GM19372 (cell line): ENCODE results near the gene CAD.
"Not testable (repeated sequence)": the region's sequence is repeated elsewhere in the genome, so short reads cannot be mapped to it uniquely, and the experiment has no call there.

ENCODE experiments used
- ATAC-seq: cut with Tn5 transposase; IDR thresholded peaks from one replicate; pipeline ENCODE4 v1.9.1; 2021; ENCODE audit warnings: mild to moderate bottlenecking, low read depth, moderate library complexity; ENCODE audit not compliant: unreplicated experiment

The CAD gene

DNA sequence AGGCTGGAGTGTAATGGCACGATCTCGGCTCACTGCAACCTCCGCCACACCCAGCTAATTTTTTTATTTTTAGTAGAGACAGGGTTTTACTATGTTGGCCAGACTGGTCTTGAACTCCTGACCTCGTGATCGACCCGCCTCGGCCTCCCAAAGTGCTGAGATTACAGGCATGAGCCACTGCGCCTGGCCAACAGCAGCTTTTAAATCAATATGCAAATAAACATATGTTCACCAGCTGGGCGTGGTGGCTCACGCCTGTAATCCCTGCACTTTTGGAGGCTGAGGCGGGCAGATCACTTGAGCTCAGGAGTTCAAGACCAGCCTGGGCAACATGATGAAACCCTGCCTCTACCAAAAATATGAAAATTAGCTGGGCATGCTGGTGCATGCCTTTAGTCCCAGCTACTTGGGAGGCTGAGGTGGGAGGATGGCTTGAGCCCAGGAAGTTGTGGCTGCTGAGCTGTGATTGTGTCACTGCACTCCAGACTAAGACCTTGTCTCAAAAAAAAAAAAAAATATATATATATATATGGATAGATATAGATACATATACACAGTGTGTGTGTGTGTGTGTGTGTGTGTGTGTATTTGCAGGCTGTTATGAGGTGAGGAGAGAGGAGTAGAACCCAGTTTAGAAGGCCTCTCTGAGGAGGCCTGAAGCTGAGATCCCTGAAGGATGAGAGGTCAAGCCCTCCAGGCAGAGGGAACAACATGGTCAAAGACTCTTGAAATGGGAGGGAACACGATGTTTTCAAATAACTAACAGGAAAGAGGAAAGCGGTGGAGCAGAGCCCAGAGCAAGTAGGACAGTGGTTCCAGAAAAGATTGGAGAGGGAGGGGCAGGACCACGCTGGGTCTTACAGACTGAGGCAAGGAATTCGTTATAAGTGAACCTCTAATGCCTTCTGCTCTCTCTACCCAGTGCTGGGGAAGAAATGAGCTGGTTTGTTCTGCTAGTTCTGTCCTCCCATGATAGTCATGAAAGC lies 55.7 kb downstream of the CAD start:
- not testable (repeated sequence) for ATAC-seq

DNA sequence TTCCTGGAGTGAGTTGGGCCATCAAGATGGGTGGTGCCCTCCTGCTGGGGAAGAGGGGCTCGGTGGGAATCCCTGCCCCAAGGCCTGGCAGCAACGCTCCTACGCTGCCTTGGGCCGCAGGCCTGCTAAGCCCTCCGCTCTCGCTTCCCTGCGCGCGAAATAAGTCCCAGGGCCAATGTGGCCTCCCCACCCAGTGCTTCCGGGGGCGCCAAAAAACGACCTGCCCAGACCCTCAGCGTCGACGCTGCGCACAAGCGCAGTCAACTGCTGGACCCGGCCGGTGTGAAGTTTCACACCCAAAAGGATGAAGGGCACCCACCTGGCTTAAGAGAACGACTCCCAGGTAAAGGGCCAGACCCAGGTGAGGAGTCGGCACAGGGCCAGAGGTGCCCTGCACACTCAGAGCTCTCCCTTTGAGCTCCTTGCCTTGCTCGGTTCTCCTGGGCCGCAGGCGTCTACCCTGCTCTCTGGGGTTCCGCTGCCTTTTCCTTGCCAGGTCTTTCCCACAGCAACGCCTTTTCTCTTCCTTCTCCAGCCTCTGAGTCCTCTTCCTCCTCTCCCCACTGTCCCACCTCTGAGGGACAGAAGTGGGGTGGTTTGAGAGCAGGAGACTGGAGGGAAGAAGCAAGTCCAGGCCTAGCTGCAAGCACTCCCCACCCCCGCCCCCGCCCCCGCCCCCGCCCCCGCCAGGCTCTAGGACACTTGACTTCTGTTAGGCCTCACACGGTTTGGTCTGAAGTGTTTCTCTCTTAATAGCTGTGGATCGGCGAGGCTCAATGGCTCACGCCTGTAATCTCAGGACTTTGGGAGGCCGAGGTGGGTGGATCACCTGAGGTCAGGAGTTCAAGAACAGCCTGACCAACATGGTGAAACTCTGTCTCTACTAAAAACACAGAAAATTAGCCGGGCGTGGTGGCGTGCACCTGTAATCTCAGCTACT lies 58.3 kb downstream of the CAD start, which contains the start of gene DNAJC5G:
TSS of gene DNAJC5G (plus strand) at position 223 of the 940 bp plus-strand sequence. CDS start 1,296 bp downstream, outside the sequence.
- no peak for ATAC-seq

GRCh38 chr2:27278010-27278409 lies 60.8 kb downstream of the CAD start:
- no peak for ATAC-seq

- no peak for ATAC-seq
Measured at GRCh38 chr2:27280826-27281225, 63.7 kb downstream of the CAD start.

DNA sequence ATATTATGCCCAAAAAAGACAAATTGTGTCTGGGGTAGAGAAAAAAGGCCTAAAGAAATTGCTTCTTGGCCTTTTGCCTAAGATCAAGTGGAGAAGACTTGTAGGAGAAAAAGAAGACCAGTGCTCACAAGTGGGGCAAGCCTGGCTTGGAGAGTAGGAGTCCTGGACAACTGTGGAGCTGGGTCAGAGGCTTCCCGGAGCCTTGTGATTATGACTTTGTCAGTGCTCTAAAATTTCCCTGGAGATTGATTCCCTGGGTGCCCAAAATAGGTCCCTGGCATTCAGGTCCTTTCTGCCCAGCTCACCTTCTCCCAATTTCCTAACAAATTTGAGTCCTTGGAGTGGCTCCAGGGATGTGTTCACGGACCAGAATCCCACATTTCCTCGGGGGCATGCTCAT lies 64.3 kb downstream of the CAD start:
- ATAC-seq: no peak

GRCh38 chr2:27281855-27282559 lies 64.8 kb downstream of the CAD start, which contains the start of gene TRIM54:
Gene TRIM54 (plus strand): TSS chr2:27282429. CDS start chr2:27282732, 303 bp downstream.
- ATAC-seq: no peak

- no peak for ATAC-seq
Measured at GRCh38 chr2:27282892-27283291, 65.7 kb downstream of the CAD start.

GRCh38 chr2:27284996-27285395 lies 67.8 kb downstream of the CAD start:
- ATAC-seq: no peak

GRCh38 chr2:27285481-27285880 lies 68.3 kb downstream of the CAD start:
- no peak for ATAC-seq

GRCh38 chr2:27288610-27289009 lies 71.4 kb downstream of the CAD start:
- ATAC-seq: no peak

DNA sequence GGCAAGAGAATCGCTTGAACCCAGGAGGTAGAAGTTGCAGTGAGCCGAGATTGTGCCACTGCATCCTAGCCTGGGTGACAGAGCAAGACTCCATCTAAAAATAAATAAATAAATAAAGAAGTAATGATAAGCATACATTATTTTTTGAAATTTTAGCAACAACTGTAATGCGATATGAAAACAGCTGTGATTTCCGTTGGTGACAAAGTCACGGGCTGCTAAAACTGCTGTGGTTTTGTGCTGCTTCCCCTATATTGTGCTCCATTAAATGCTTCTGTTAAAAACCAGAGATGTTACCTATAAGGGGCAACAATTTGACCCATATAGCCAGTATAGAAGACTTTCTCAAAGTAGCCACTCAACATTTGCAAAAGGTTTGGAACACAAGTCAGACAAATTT lies 73.4 kb downstream of the CAD start:
- ATAC-seq: no peak

DNA sequence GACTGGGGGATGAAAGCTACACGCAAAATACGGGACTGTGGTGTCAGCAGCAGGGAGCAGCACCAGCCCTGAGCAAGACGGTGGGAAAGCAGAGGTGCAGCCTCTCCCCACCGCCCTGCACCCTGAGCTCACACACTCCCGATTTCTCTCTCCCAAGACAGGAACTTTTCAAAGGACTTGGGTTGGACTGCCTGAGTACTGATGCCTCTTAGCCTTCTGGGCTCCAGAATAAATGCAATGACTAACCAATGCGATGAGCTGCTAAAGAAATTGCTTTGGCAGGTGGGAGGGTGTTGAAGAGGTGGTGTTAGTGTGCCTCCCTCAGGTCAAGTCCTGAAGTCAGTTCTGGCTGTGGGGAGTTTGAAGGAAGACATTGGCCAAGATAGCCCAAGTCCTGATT lies 74.7 kb downstream of the CAD start:
- ATAC-seq: no peak
